Gastroesophageal sphincter (tissue), 3 donors: ENCODE results near the gene SCD5.

Experiments used
- CTCF ChIP-seq, 4 experiments: fragments of 200-600 bp in 2 of 4; fragments of 450-650 bp in 2 of 4; sonication (generic) in 1 of 4; IDR thresholded peaks; one replicate each; pipeline ENCODE4 v1.5.1; 2017 to 2019; ENCODE audit warnings: antibody characterized with exemption in 4 of 4, mild to moderate bottlenecking in 2 of 4, moderate library complexity in 2 of 4
- EP300 ChIP-seq: sonication (generic); formaldehyde crosslinking; IDR thresholded peaks from one replicate; pipeline ENCODE4 v1.6.1; 2017; ENCODE audit warnings: antibody characterized with exemption, mild to moderate bottlenecking
- POLR2A ChIP-seq, 2 donors: fragments of 450-650 bp; IDR thresholded peaks; one replicate each; pipeline ENCODE4 v1.6.1; 2017; ENCODE audit warnings: antibody characterized with exemption in 2 of 2, mild to moderate bottlenecking in 2 of 2, moderate library complexity in 1 of 2
- POLR2AphosphoS5 ChIP-seq: sonication (generic); formaldehyde crosslinking; IDR thresholded peaks from one replicate; pipeline ENCODE4 v1.6.1; 2017; ENCODE audit warnings: antibody characterized with exemption

GRCh38 chr4:82681754-82682153, 116.8 kb downstream of the SCD5 start:
- TF ChIP-seq CTCF (IDR thresholded peaks at IDR 0.05): no peak
- no peak for TF ChIP-seq POLR2A (IDR thresholded peaks at IDR 0.05)
- TF ChIP-seq EP300: no peak
- no peak for TF ChIP-seq POLR2AphosphoS5
